Measurements from ENCODE around the gene HENMT1. TPM values are rescaled to one million over a fixed set of nuclear protein-coding genes. Genes with fewer than 3 reads are reported as not detected.

The HENMT1 gene
- total RNA-seq, 1 experiment from 2014 or later, result 6.2 TPM

- H3T11ph ChIP-seq (ENCODE audit: low read length), result no peak overlapping the region
- no peak overlapping the region for H3K18ac ChIP-seq (ENCODE audit: insufficient read length, low read depth, low read length)
- H3K27me3 ChIP-seq (ENCODE audit: insufficient read depth, low read length), result no peaks in the 10 kb centered on the region
- Mint-ChIP-seq H3K4me3 (no peak overlapping the region), H3K36me3 (ENCODE audit: insufficient read depth in 1 of 3, low read depth in 3 of 3) (no peaks in the 10 kb centered on the region; a peak in 1 of 7 replicates), H3K27ac (no peak overlapping the region), H3K4me1 (no peaks in the 10 kb centered on the region), H3K27me3 (ENCODE audit: low read depth) (no peaks in the 10 kb centered on the region), H3K9me3 (no peaks in the 10 kb centered on the region)
- H3K27ac ChIP-seq (ENCODE audit: insufficient read length, low read depth, low read length), result no peak overlapping the region
- no peak overlapping the region for H2BK15ac ChIP-seq (ENCODE audit: low read depth, low read length)
- H3K79me2 ChIP-seq (ENCODE audit: insufficient read depth, low read length), result no peaks in the 10 kb centered on the region
- H3K4me1 ChIP-seq (ENCODE audit: insufficient read depth, low read length), result no peaks in the 10 kb centered on the region
- H2BK20ac ChIP-seq (ENCODE audit: low read depth, low read length, poor library complexity, severe bottlenecking), result no peak overlapping the region
- H2BK5ac ChIP-seq (ENCODE audit: insufficient read length, low read length), result no peak overlapping the region
- H4K91ac ChIP-seq (ENCODE audit: insufficient read length, low read depth, low read length), result no peak overlapping the region
- H2BK120ac ChIP-seq (ENCODE audit: low read depth, low read length, poor library complexity, severe bottlenecking), result no peak overlapping the region
- H2AK5ac ChIP-seq (ENCODE audit: insufficient read length, low read length), result no peak overlapping the region
- H4K5ac ChIP-seq (ENCODE audit: insufficient read length, low read depth, low read length), result no peak overlapping the region
- H2AFZ ChIP-seq (ENCODE audit: low read length), result no peak overlapping the region
- H3K23me2 ChIP-seq (ENCODE audit: insufficient read length, low read depth, low read length, poor library complexity, severe bottlenecking), result no peaks in the 10 kb centered on the region
- no peak overlapping the region for H3K4me2 ChIP-seq (ENCODE audit: insufficient read depth, insufficient read length, low read length)
- H3K56ac ChIP-seq (ENCODE audit: insufficient read length, low read depth, low read length), result no peak overlapping the region
- no peak overlapping the region for H2BK12ac ChIP-seq (ENCODE audit: insufficient read length, low read depth, low read length)
- no peak for DNase-seq
- no peak overlapping the region for H4K8ac ChIP-seq (replicated peaks; ENCODE audit: insufficient read length, low read depth, low read length)
- H3K9ac ChIP-seq (ENCODE audit: extremely low read depth, insufficient read length, low read length), result no peak overlapping the region
- no peak overlapping the region for H3K4ac ChIP-seq (ENCODE audit: low read depth, low read length)
- H4K20me1 ChIP-seq (ENCODE audit: control insufficient read depth, insufficient read depth, insufficient read length), result no peaks in the 10 kb centered on the region
- WGBS (ENCODE audit: extremely low coverage, insufficient read length, low lambda C conversion rate), result no CpG with 5 or more reads among the region's 2 CpGs
- TF ChIP-seq CTCF (conservative IDR thresholded peaks at IDR 0.05), result no peak
- H3K14ac ChIP-seq (ENCODE audit: insufficient read depth, low read length), result no peak overlapping the region
- H3K23ac ChIP-seq (ENCODE audit: insufficient read length, low read depth, low read length), result no peak overlapping the region
- H3K79me1 ChIP-seq (ENCODE audit: insufficient read depth, low read depth, low read length, poor library complexity, severe bottlenecking), result no peaks in the 10 kb centered on the region
- H3K9me3 ChIP-seq (ENCODE audit: control insufficient read depth, low read depth, low read length), result no peaks in the 10 kb centered on the region
Measured at GRCh38 chr1:108615544-108615943, 45.3 kb downstream of the HENMT1 start.

All from H9 (cell line).